Stimulated activated naive CD4-positive, alpha-beta T cell treated with Interleukin-2 at 50 U/mL for 16 hours (primary cell): Measurements from ENCODE around the gene DYNC2H1.

Source experiments
- DNase-seq: peaks from one replicate; lab custom pipeline; 2025; lab: John Stamatoyannopoulos, UW

The DYNC2H1 gene

GRCh38 chr11:103108933-103109817 lies at the start of gene DYNC2H1:
TSS of gene DYNC2H1 (plus strand) at chr11:103109426. CDS start at chr11:103109575, 149 bp downstream.
- peak; percentile 87 for DNase-seq

- DNase-seq = no peak
These were observed 47.6 kb upstream of the DYNC2H1 start for GRCh38 chr11:103061656-103062055.

GRCh38 chr11:103067118-103067517 lies 42.1 kb upstream of the DYNC2H1 start:
- no peak for DNase-seq

- DNase-seq = no peak
These were observed 39.9 kb upstream of the DYNC2H1 start for GRCh38 chr11:103069367-103069766.

GRCh38 chr11:103070142-103070541 lies 39.1 kb upstream of the DYNC2H1 start:
- no peak for DNase-seq

- no peak for DNase-seq
These were observed 38.2 kb upstream of the DYNC2H1 start for GRCh38 chr11:103071008-103071407.

GRCh38 chr11:103076361-103076760 lies 32.9 kb upstream of the DYNC2H1 start:
- no peak for DNase-seq

GRCh38 chr11:103077554-103077953 lies 31.7 kb upstream of the DYNC2H1 start:
- DNase-seq = no peak

- no peak for DNase-seq
These were observed 30.5 kb upstream of the DYNC2H1 start for GRCh38 chr11:103078710-103079109.

GRCh38 chr11:103079833-103080232 lies 29.4 kb upstream of the DYNC2H1 start:
- DNase-seq = no peak

GRCh38 chr11:103085758-103086365 lies 23.4 kb upstream of the DYNC2H1 start:
- DNase-seq = no peak

- DNase-seq = no peak
These were observed 22.8 kb upstream of the DYNC2H1 start for GRCh38 chr11:103086461-103086860.

- peak; percentile 31 for DNase-seq
These were observed 18.0 kb upstream of the DYNC2H1 start for GRCh38 chr11:103091064-103091800.

GRCh38 chr11:103091801-103092524 lies 17.3 kb upstream of the DYNC2H1 start, which contains the start of gene DCUN1D5:
TSS of gene DCUN1D5 (minus strand) at chr11:103092160. CDS start at chr11:103091872, 288 bp downstream.
- peak; percentile 94 for DNase-seq

- no peak for DNase-seq
These were observed 11.9 kb upstream of the DYNC2H1 start for GRCh38 chr11:103097279-103097678.

GRCh38 chr11:103109818-103110388 lies 677 bp downstream of the DYNC2H1 start:
- no peak for DNase-seq

- no peak for DNase-seq
These were observed 1.2 kb downstream of the DYNC2H1 start for GRCh38 chr11:103110391-103110790.

GRCh38 chr11:103111400-103111799 lies 2.2 kb downstream of the DYNC2H1 start:
- DNase-seq = no peak

- DNase-seq = no peak
These were observed 3.1 kb downstream of the DYNC2H1 start for GRCh38 chr11:103112364-103112763.

GRCh38 chr11:103114836-103115235 lies 5.6 kb downstream of the DYNC2H1 start:
- DNase-seq = no peak

- DNase-seq = no peak
These were observed 16.2 kb downstream of the DYNC2H1 start for GRCh38 chr11:103125462-103125861.
